Measurements from ENCODE around the gene PTH1R.

The PTH1R gene

DNA sequence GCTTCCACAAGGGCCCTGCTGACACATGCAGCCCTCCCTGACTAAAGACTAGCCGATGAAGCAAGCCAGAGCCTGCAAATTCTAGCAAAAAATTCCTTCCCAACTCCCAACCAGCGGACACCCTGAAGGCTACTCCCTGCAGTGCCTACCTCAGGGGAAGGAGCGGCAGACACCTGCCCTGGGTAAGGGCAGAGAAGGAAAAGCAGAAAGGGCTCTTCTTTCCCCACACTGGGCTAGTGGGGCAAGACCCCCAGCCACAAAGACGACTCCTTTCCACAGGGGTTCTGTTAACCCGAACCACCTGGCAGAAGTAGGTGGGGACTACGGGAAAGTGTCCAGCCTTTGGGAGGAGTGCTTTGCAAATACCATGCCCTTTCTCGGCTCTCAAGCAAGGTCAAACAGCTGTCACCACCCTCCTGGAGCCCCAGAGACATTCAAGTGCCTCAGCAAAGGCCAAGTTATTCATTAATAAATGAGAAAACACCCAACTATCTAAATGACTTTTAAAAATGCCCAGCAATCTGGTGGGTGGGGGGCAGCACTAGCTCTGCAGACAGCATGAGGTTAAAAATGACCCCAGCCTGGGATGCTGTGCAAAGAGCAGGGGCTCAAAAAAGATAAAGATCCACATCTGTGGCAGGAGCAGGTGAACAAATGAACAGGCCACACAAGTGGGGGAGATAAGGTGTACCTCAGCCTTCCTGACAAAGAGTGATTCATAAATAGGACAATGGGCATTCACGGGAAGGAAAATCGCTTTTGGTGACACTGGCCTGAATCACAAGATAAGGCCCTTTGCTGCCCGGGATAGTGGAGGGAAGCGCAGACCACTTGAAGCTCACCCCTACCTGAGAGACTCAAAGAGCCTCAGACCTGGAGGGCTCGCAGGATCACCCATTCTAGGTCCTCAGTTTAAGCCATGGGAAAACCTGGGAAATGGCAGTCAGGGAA lies 66.0 kb downstream of the PTH1R start:
- H3K4me1 ChIP-seq (ENCODE audit: control insufficient read depth, low read length) = peaks cover 23% of the 10 kb centered on the region
- no peak overlapping the region for H3K4me2 ChIP-seq (ENCODE audit: low read length)
- no peak overlapping the region for H3K27ac ChIP-seq (ENCODE audit: low read depth, low read length)
- no peaks in the 10 kb centered on the region for H3K9me3 ChIP-seq (ENCODE audit: control insufficient read depth, insufficient read depth, low read length)
- peaks cover 98% of the 10 kb centered on the region for H3K79me2 ChIP-seq (ENCODE audit: control insufficient read depth, low read length)
- peaks cover 46% of the 10 kb centered on the region for H4K20me1 ChIP-seq (ENCODE audit: control insufficient read depth, insufficient read depth, low read depth, low read length)
- H3K9me2 ChIP-seq (replicated peaks; ENCODE audit: control insufficient read depth, low read length) = no peaks in the 10 kb centered on the region
- H3K27me3 ChIP-seq (ENCODE audit: control insufficient read depth, low read length) = no peaks in the 10 kb centered on the region
- H3K4me3 ChIP-seq (ENCODE audit: low read length) = no peak overlapping the region
- no peaks in the 10 kb centered on the region for H3F3A ChIP-seq (ENCODE audit: control insufficient read depth, insufficient read depth)
- no peak for TF ChIP-seq EZH2phosphoT487 (IDR thresholded peaks at IDR 0.05; ENCODE audit: borderline replicate concordance, low read length)
- TF ChIP-seq, protein P1, sequence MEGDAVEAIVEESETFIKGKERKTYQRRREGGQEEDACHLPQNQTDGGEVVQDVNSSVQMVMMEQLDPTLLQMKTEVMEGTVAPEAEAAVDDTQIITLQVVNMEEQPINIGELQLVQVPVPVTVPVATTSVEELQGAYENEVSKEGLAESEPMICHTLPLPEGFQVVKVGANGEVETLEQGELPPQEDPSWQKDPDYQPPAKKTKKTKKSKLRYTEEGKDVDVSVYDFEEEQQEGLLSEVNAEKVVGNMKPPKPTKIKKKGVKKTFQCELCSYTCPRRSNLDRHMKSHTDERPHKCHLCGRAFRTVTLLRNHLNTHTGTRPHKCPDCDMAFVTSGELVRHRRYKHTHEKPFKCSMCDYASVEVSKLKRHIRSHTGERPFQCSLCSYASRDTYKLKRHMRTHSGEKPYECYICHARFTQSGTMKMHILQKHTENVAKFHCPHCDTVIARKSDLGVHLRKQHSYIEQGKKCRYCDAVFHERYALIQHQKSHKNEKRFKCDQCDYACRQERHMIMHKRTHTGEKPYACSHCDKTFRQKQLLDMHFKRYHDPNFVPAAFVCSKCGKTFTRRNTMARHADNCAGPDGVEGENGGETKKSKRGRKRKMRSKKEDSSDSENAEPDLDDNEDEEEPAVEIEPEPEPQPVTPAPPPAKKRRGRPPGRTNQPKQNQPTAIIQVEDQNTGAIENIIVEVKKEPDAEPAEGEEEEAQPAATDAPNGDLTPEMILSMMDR (IDR thresholded peaks at IDR 0.05; ENCODE audit: low read depth, low read length, poor library complexity, severe bottlenecking) = no peak
- H3K36me3 ChIP-seq (ENCODE audit: control insufficient read depth, low read length) = peaks cover 94% of the 10 kb centered on the region

GRCh38 chr3:46944191-46944590 lies 66.7 kb downstream of the PTH1R start:
- Histone ChIP-seq H3K27me3 (ENCODE audit: control insufficient read depth, low read length) (no peaks in the 10 kb centered on the region), H3K9me2 (replicated peaks; ENCODE audit: control insufficient read depth, low read length) (no peaks in the 10 kb centered on the region), H3K4me3 (ENCODE audit: low read length) (no peak overlapping the region), H3K9me3 (ENCODE audit: control insufficient read depth, insufficient read depth, low read length) (no peaks in the 10 kb centered on the region), H3K27ac (ENCODE audit: low read depth, low read length) (no peak overlapping the region), H3F3A (ENCODE audit: control insufficient read depth, insufficient read depth) (no peaks in the 10 kb centered on the region), H3K79me2 (ENCODE audit: control insufficient read depth, low read length) (peaks cover 98% of the 10 kb centered on the region), H3K36me3 (ENCODE audit: control insufficient read depth, low read length) (peaks cover 91% of the 10 kb centered on the region), H3K4me1 (ENCODE audit: control insufficient read depth, low read length) (peaks cover 19% of the 10 kb centered on the region), H3K4me2 (ENCODE audit: low read length) (no peak overlapping the region), H4K20me1 (ENCODE audit: control insufficient read depth, insufficient read depth, low read depth, low read length) (peaks cover 46% of the 10 kb centered on the region)
- TF ChIP-seq EZH2phosphoT487 (IDR thresholded peaks at IDR 0.05; ENCODE audit: borderline replicate concordance, low read length) = no peak
- TF ChIP-seq, protein P1 (IDR thresholded peaks at IDR 0.05; ENCODE audit: low read depth, low read length, poor library complexity, severe bottlenecking) = no peak

DNA sequence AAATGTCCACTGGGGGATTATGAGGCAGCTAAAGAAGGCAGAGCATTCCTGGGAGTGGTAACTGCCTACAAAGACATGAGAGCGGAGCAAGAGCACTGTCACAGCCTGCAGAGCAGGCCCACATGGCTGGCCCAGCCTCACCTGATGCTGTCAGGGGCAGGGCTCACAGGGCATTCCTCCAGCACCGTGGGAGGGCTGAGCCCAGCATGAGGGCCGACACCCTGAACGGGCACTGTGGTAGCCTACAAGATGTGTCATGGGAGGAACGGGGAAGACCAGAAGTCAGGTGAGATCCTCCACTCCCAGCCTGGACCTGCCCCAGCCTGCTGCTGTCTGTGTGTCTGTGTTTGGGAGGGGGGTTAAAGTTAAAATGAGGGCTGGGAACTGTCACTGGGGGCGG lies 68.9 kb downstream of the PTH1R start:
- no peak overlapping the region for H3K27ac ChIP-seq (ENCODE audit: low read depth, low read length)
- H3K4me1 ChIP-seq (ENCODE audit: control insufficient read depth, low read length) = peaks cover 20% of the 10 kb centered on the region
- no peaks in the 10 kb centered on the region for H3K9me3 ChIP-seq (ENCODE audit: control insufficient read depth, insufficient read depth, low read length)
- H3K36me3 ChIP-seq (ENCODE audit: control insufficient read depth, low read length) = peaks cover 80% of the 10 kb centered on the region
- no peaks in the 10 kb centered on the region for H3F3A ChIP-seq (ENCODE audit: control insufficient read depth, insufficient read depth)
- no peak for TF ChIP-seq EZH2phosphoT487 (IDR thresholded peaks at IDR 0.05; ENCODE audit: borderline replicate concordance, low read length)
- TF ChIP-seq, protein P1 (IDR thresholded peaks at IDR 0.05; ENCODE audit: low read depth, low read length, poor library complexity, severe bottlenecking) = no peak
- H3K9me2 ChIP-seq (replicated peaks; ENCODE audit: control insufficient read depth, low read length) = no peaks in the 10 kb centered on the region
- H3K4me2 ChIP-seq (ENCODE audit: low read length) = no peak overlapping the region
- no peak overlapping the region for H3K4me3 ChIP-seq (ENCODE audit: low read length)
- H4K20me1 ChIP-seq (ENCODE audit: control insufficient read depth, insufficient read depth, low read depth, low read length) = peaks cover 43% of the 10 kb centered on the region
- H3K27me3 ChIP-seq (ENCODE audit: control insufficient read depth, low read length) = no peaks in the 10 kb centered on the region
- peaks cover 100% of the 10 kb centered on the region for H3K79me2 ChIP-seq (ENCODE audit: control insufficient read depth, low read length)
